NCI-H1092 (cell line): Measurements from ENCODE around the gene SEPTIN8.

Source experiments
- DNase-seq: peaks from one replicate; lab custom pipeline; 2025; lab: John Stamatoyannopoulos, UW

Gene SEPTIN8

GRCh38 chr5:132782101-132782500, 5.1 kb upstream of the SEPTIN8 start:
- no peak for DNase-seq

- no peak for DNase-seq
Observed at GRCh38 chr5:132781029-132781428, 4.0 kb upstream of the SEPTIN8 start.

- DNase-seq, result no peak
Observed at GRCh38 chr5:132780577-132780976, 3.5 kb upstream of the SEPTIN8 start.

- no peak for DNase-seq
Observed at GRCh38 chr5:132779961-132780360, 2.9 kb upstream of the SEPTIN8 start.

- no peak for DNase-seq
Observed at GRCh38 chr5:132778856-132779255, 1.8 kb upstream of the SEPTIN8 start.

GRCh38 chr5:132778129-132778528, 1.1 kb upstream of the SEPTIN8 start:
- DNase-seq, result no peak

- no peak for DNase-seq
Observed at GRCh38 chr5:132776938-132777208, 166 bp downstream of the SEPTIN8 start.

- DNase-seq, result peak; percentile 41
Observed at GRCh38 chr5:132776131-132776937, 705 bp downstream of the SEPTIN8 start.

GRCh38 chr5:132775476-132775961, 1.5 kb downstream of the SEPTIN8 start:
- no peak for DNase-seq

GRCh38 chr5:132774896-132775295, 2.1 kb downstream of the SEPTIN8 start:
- DNase-seq, result no peak

- DNase-seq, result no peak
Observed at GRCh38 chr5:132774406-132774805, 2.6 kb downstream of the SEPTIN8 start.

- DNase-seq, result no peak
Observed at GRCh38 chr5:132773601-132774355, 3.3 kb downstream of the SEPTIN8 start.

- no peak for DNase-seq
Observed at GRCh38 chr5:132773114-132773513, 3.9 kb downstream of the SEPTIN8 start.

- DNase-seq, result no peak
Observed at GRCh38 chr5:132772291-132773070, 4.6 kb downstream of the SEPTIN8 start.

- DNase-seq, result no peak
Observed at GRCh38 chr5:132771503-132771998, 5.5 kb downstream of the SEPTIN8 start.

- DNase-seq, result no peak
Observed at GRCh38 chr5:132770476-132771159, 6.4 kb downstream of the SEPTIN8 start.

- DNase-seq, result no peak
Observed at GRCh38 chr5:132768485-132768868, 8.6 kb downstream of the SEPTIN8 start.

- no peak for DNase-seq
Observed at GRCh38 chr5:132767150-132767549, 9.9 kb downstream of the SEPTIN8 start.

- DNase-seq, result no peak
Observed at GRCh38 chr5:132766806-132767055, 10.3 kb downstream of the SEPTIN8 start.

GRCh38 chr5:132766020-132766805, 10.8 kb downstream of the SEPTIN8 start:
- no peak for DNase-seq

GRCh38 chr5:132765311-132766019, 11.6 kb downstream of the SEPTIN8 start:
- no peak for DNase-seq
